ENCODE results near the gene FAM187B.
"Not testable (repeated sequence)": the region's sequence is repeated elsewhere in the genome, so short reads cannot be mapped to it uniquely, and the experiment has no call there.

The FAM187B gene

DNA sequence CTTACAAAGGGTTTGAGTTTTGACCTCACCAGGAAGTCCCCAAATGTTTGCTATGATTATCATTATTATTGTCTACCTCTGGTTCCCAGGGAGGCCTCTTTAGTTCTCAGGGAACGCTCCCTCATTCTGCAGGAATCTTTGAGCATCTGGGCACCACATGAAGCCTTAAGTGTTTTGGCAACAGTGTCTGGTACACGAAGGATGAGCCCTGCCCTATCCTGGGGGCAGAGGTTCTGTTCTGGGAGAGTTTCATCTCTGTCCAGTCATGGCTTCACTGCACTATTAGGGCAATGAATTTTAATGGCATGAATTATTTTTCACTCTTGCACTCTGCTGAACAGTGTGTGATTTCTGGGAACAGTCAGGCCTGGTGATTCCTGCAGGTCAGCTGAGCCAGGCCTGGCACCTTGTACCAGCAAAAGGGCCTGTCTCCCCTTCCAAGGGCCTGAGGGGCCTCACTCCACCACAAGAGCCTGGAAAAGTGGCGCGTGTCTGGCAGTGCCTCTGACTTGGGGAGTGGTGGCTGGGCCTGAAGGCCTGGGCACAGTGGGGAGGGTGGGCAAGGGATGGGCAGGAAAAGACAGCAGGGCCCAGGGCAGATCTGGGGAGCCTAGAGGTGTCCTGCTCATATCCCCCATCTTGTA, 4.6 kb downstream of the FAM187B start:
- Histone ChIP-seq H3K4me1 (ENCODE audit: control insufficient read depth, low read depth, low read length) (peaks cover 6% of the 10 kb centered on the region), H3K27me3 (ENCODE audit: control insufficient read depth, insufficient read depth, low read length) (no peaks in the 10 kb centered on the region), H3K4me3 (ENCODE audit: low read length) (no peak overlapping the region), H3K9me3 (ENCODE audit: control insufficient read depth, low read depth, low read length) (no peaks in the 10 kb centered on the region), H3K9ac (ENCODE audit: low read length) (no peak overlapping the region), H3K27ac (ENCODE audit: low read length) (no peak overlapping the region), H3K36me3 (ENCODE audit: control insufficient read depth, low read depth, low read length) (no peaks in the 10 kb centered on the region)

DNA sequence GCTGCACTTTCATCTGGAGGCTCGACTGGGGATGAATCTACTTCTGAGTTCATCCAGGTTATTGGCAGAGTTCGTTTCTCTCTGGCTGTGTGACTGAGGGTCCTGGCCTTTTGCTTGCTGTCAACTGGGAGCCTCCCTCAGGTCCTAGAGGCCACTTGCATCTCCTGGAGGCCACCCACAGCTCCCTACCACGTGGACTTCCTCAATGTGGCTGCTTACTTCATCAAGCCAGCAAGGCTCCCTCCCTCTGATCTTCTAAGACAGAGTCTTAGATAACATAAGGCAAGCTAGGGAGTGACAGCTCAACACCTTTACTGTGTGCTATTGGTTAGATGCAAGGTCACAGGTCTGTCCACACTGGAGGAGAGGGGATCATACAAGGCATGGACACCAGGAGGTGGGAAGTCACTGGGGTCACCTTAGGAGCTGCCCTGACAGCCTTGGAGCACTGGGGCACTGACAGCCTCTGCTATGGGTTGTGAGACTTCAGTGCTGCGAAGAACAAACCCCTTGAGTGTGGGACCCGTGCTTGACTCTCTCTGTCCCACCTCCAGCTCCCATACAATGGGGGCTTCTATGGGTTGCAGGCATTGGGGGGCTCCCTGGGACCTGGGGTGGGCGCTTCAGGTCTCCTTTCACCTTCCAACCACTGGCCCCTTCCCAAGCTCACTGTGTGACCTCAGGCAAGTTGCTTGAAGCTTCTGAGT, 5.3 kb downstream of the FAM187B start:
- H3K27ac ChIP-seq (ENCODE audit: low read length) = no peak overlapping the region
- H3K9me3 ChIP-seq (ENCODE audit: control insufficient read depth, low read depth, low read length) = no peaks in the 10 kb centered on the region

DNA sequence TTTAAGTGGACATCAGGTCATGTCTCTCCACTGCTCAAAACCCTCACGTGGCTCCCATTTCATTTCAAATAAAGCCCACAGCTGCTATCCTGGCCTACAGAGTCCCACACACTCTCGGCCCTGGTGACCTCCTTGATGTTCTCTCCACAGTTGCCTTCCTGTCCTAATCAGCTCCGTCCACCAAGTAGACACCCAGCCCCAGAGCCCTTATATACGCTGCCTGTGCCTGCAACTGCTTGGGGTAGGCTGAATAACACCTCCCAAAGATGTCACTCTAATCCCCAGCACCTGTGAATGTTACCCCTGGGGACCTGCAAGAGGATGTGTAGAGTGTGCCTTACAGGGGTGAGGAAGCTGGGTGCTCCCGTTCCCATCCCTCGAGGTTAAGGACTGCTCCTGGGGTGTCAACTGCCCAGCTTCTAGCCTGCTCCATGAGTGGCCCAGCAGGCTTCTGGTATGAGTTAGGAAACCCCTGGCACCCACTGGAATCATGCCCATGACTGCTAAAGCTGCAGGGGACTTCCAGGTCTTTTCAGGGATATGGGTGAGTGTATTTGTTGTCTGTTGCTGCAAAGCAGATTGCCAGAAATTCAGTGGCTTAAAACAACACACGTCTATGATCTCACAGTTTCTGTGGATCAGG, 6.0 kb downstream of the FAM187B start:
- no peak overlapping the region for H3K9ac ChIP-seq (ENCODE audit: low read length)
- H3K36me3 ChIP-seq (ENCODE audit: control insufficient read depth, low read depth, low read length) = no peaks in the 10 kb centered on the region
- no peak overlapping the region for H3K27ac ChIP-seq (ENCODE audit: low read length)

More for the DNA sequence above, 5.3 kb downstream of the FAM187B start:
- Histone ChIP-seq H3K4me1 (ENCODE audit: control insufficient read depth, low read depth, low read length) (peaks cover 6% of the 10 kb centered on the region), H3K27me3 (ENCODE audit: control insufficient read depth, insufficient read depth, low read length) (no peaks in the 10 kb centered on the region), H3K4me3 (ENCODE audit: low read length) (no peak overlapping the region), H3K9ac (ENCODE audit: low read length) (no peak overlapping the region), H3K36me3 (ENCODE audit: control insufficient read depth, low read depth, low read length) (no peaks in the 10 kb centered on the region)

DNA sequence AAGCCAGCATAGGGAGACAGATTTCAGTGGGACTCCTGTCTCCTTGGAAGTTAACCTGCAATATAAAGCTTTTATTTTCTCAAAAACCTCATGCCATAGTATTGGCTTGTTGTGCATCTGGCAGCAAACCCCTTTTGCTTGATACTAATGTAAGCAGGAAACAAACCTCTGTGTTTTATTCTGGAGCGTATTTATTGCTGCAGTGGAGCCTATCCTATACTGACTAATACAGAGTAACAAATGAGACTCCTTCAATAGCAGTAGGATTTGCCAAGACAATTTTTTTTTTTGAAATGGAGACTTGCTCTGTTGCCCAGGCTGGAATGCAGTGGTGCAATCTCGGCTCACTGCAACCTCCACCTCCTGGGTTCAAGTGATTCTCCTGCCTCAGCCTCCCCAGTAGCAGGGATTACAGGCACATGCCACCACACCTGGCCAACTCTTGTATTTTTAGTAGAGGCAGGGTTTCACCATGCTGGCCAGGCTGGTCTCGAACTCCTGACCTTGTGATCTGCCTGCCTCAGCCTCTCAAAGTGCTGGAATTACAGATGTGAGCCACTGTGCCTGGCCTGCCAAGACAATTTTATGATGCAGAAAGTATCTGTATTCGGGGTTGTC, 7.5 kb downstream of the FAM187B start:
- H3K4me3 ChIP-seq (ENCODE audit: low read length); H3K27me3 ChIP-seq (ENCODE audit: control insufficient read depth, insufficient read depth, low read length); H3K9ac ChIP-seq (ENCODE audit: low read length); H3K27ac ChIP-seq (ENCODE audit: low read length); H3K4me1 ChIP-seq (ENCODE audit: control insufficient read depth, low read depth, low read length); H3K36me3 ChIP-seq (ENCODE audit: control insufficient read depth, low read depth, low read length); H3K9me3 ChIP-seq (ENCODE audit: control insufficient read depth, low read depth, low read length): not testable (repeated sequence)

More for the DNA sequence above, 6.0 kb downstream of the FAM187B start:
- H3K4me1 ChIP-seq (ENCODE audit: control insufficient read depth, low read depth, low read length) = peaks cover 6% of the 10 kb centered on the region
- no peak overlapping the region for H3K4me3 ChIP-seq (ENCODE audit: low read length)
- no peaks in the 10 kb centered on the region for H3K27me3 ChIP-seq (ENCODE audit: control insufficient read depth, insufficient read depth, low read length)
- no peaks in the 10 kb centered on the region for H3K9me3 ChIP-seq (ENCODE audit: control insufficient read depth, low read depth, low read length)

DNA sequence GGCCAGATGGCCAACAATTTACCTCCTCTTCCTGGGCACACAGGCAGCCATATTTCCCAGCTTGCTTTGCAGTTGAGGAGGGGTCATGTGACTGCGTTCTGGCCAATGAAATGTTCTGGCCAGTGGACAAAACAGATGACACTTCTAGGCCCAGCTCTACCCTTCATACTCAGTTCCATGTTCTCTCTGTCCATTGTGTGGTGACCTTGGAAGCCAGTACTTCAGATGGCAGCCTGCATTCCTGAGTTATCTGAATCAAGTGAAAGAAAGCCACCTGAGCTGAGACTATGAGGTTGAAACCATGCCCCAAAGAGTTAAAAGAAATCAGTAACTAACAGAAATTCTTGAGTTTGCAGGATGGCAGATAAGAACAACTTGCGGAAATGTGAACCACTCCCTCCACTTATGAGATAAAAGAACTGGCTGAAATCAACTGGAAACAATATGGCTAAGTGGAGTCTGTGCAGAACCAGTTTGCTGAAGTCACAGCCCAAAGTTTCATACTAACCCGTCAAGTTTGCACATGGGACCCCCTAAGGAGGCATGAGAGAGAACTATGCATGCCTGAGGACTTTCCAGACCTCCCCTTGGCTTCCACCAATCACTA, 8.1 kb downstream of the FAM187B start:
- Histone ChIP-seq H3K4me1 (ENCODE audit: control insufficient read depth, low read depth, low read length) (peaks cover 3% of the 10 kb centered on the region), H3K27me3 (ENCODE audit: control insufficient read depth, insufficient read depth, low read length) (no peaks in the 10 kb centered on the region), H3K27ac (ENCODE audit: low read length) (no peak overlapping the region), H3K36me3 (ENCODE audit: control insufficient read depth, low read depth, low read length) (no peaks in the 10 kb centered on the region), H3K9me3 (ENCODE audit: control insufficient read depth, low read depth, low read length) (no peaks in the 10 kb centered on the region), H3K9ac (ENCODE audit: low read length) (no peak overlapping the region), H3K4me3 (ENCODE audit: low read length) (no peak overlapping the region)

DNA sequence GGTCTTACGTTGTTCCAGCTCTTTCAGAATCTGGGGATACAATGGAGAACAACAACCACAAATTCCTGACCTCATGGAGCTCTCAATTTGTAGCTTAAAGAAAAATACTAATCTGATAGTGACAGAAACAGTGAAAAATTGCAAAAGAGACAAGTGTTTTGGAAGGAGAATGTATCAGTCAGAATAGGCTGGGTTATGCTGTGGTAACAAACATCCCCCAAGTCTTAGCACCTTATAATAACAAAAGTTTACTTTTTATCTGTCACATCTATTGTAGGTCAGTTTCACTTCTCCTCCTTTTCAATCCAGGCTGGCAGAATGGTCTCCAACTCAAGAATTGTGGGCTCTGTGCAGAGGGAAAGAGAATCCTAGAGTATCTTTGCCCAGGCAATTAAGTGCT, 9.5 kb downstream of the FAM187B start:
- Histone ChIP-seq H3K4me3 (ENCODE audit: low read length) (no peak overlapping the region), H3K27me3 (ENCODE audit: control insufficient read depth, insufficient read depth, low read length) (no peaks in the 10 kb centered on the region), H3K27ac (ENCODE audit: low read length) (no peak overlapping the region), H3K4me1 (ENCODE audit: control insufficient read depth, low read depth, low read length) (no peaks in the 10 kb centered on the region), H3K9ac (ENCODE audit: low read length) (no peak overlapping the region), H3K36me3 (ENCODE audit: control insufficient read depth, low read depth, low read length) (no peaks in the 10 kb centered on the region), H3K9me3 (ENCODE audit: control insufficient read depth, low read depth, low read length) (no peaks in the 10 kb centered on the region)

DNA sequence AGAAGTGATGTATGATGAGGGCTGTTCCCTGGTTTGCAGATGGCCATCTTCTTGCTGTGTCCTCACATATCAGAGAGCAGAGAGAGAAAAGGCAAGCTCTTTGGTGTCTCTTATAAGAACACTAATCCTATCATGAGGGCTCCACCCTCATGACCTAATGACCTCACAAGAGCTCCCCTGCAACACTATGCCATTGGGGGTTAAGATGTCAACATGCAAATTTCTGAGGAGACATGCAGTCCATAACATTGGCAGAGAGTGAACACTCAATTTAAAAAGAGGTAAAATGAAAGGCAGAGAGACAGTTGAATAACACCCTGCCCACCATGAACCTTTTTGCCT, 10.9 kb downstream of the FAM187B start:
- no peaks in the 10 kb centered on the region for H3K27me3 ChIP-seq (ENCODE audit: control insufficient read depth, insufficient read depth, low read length)
- no peak overlapping the region for H3K4me3 ChIP-seq (ENCODE audit: low read length)
- no peaks in the 10 kb centered on the region for H3K9me3 ChIP-seq (ENCODE audit: control insufficient read depth, low read depth, low read length)
- no peak overlapping the region for H3K27ac ChIP-seq (ENCODE audit: low read length)
- no peaks in the 10 kb centered on the region for H3K4me1 ChIP-seq (ENCODE audit: control insufficient read depth, low read depth, low read length)
- no peak overlapping the region for H3K9ac ChIP-seq (ENCODE audit: low read length)
- H3K36me3 ChIP-seq (ENCODE audit: control insufficient read depth, low read depth, low read length) = no peaks in the 10 kb centered on the region

DNA sequence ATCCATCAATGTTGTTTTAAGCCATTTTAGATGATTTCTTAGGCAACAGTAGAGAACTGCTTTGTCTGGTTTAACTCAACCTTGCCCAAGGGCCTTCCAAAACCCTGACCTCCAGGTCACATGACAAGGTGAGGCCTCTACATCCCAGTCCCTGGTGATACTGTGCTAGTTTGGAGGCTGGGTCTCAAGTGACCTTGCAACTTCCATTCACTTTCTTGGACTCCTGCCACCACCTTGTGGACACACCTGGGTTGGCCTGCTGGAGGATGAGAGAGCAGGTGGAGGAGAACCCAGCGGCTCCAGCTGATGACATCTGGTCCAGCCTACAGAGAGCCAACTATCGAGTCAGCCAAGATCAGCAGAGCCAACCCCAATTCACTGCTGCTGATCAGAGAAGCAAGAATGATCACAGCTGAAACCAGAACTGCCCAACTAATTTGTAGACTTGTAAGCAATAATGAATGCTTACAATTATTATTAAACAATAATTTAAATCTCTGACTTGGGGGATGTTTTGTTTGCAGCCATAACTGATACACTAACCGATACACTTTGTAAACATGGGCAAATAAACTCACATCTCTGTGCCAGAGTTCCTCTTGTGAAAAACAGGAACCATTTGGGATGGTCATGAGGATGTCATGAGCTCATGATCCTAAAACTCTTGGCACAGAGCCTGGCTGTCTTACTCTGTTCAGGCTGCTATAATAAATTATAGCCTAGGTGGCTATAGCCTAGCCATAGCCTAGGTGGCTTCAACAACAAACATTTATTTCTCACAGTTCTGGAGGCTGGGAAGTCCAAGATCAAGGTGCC, 11.5 kb downstream of the FAM187B start:
- Histone ChIP-seq H3K9me3 (ENCODE audit: control insufficient read depth, low read depth, low read length) (no peaks in the 10 kb centered on the region), H3K27me3 (ENCODE audit: control insufficient read depth, insufficient read depth, low read length) (no peaks in the 10 kb centered on the region), H3K4me1 (ENCODE audit: control insufficient read depth, low read depth, low read length) (no peaks in the 10 kb centered on the region), H3K4me3 (ENCODE audit: low read length) (no peak overlapping the region), H3K27ac (ENCODE audit: low read length) (no peak overlapping the region), H3K9ac (ENCODE audit: low read length) (no peak overlapping the region), H3K36me3 (ENCODE audit: control insufficient read depth, low read depth, low read length) (no peaks in the 10 kb centered on the region)

DNA sequence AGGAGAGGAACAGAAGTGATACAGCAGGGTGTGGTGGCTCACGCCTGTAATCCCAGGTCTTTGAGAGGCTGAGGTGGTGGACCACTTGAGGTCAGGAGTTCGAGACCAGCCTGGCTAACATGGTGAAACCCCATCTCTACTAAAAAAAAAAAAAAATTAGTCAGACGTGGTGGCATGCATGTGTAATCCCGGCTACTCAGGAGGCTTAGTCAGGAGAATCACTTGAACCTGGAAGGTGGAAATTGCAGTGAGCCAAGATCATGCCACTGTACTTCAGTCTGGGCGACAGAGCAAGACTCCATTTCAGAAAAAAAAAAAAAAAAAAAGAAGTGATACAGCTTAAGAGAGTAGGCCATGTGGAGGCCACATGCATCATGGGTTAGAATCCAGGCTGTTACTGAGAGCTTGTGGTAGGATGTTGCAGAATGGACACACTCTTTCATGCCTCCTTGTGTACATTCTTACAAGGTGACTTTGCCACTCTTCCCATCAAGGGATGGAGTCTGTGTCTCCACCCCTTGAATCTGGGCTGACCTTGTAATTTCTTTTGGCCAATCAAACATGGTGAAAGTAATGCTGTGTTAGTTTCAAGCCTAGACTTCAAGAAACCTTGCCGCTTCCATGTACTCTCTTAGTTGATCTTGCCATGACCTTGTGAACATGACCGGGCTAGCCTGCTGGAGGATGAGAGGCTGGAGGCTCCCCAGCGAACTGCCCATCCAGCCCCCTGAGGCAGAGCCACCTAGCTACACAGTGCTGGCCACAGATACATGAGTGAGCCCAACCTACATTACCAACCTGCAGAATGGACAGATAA, 12.3 kb downstream of the FAM187B start:
- no peaks in the 10 kb centered on the region for H3K4me1 ChIP-seq (ENCODE audit: control insufficient read depth, low read depth, low read length)
- H3K4me3 ChIP-seq (ENCODE audit: low read length) = no peak overlapping the region
- no peaks in the 10 kb centered on the region for H3K27me3 ChIP-seq (ENCODE audit: control insufficient read depth, insufficient read depth, low read length)
- H3K9me3 ChIP-seq (ENCODE audit: control insufficient read depth, low read depth, low read length) = no peaks in the 10 kb centered on the region
- H3K27ac ChIP-seq (ENCODE audit: low read length) = no peak overlapping the region
- no peak overlapping the region for H3K9ac ChIP-seq (ENCODE audit: low read length)
- H3K36me3 ChIP-seq (ENCODE audit: control insufficient read depth, low read depth, low read length) = no peaks in the 10 kb centered on the region

DNA sequence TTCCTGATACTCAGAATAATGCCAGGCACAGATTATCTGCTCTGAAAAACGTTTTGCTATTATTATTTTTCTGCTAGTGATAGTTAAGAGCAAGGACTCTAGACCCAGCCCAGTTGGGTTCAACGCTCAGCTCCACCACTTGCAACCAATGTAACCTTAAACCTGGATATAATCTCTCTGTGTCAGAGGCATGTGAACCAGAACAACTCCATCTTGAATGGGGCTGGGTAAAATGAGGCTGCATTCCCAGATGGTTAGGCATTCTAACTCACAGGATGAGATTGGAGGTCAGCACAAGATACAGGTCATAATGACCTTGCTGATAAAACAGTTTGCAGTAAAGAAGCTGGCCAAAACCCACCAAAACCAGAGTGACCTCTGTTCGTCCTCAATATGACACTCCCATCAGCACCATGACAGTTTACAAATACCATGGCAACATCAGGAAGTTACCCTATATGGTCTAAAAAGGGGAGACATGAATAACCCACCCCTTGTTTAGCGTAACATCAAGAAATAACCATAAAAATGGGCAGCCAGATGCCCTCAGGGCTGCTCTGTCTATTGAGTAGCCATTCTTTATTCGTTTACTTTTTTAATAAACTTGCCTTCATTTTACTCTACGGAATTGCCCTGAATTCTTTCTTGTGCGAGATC, 13.6 kb downstream of the FAM187B start:
- Histone ChIP-seq H3K4me3 (ENCODE audit: low read length) (no peak overlapping the region), H3K9ac (ENCODE audit: low read length) (no peak overlapping the region), H3K9me3 (ENCODE audit: control insufficient read depth, low read depth, low read length) (no peaks in the 10 kb centered on the region), H3K4me1 (ENCODE audit: control insufficient read depth, low read depth, low read length) (no peaks in the 10 kb centered on the region), H3K27me3 (ENCODE audit: control insufficient read depth, insufficient read depth, low read length) (no peaks in the 10 kb centered on the region), H3K27ac (ENCODE audit: low read length) (no peak overlapping the region), H3K36me3 (ENCODE audit: control insufficient read depth, low read depth, low read length) (no peaks in the 10 kb centered on the region)
